ENCODE results near the gene APBA2. TPM values are rescaled to one million over a fixed set of nuclear protein-coding genes. Genes with fewer than 3 reads are reported as not detected.

Gene APBA2
- total RNA-seq, 1 donor from 2014 or later = 3.8 TPM

DNA sequence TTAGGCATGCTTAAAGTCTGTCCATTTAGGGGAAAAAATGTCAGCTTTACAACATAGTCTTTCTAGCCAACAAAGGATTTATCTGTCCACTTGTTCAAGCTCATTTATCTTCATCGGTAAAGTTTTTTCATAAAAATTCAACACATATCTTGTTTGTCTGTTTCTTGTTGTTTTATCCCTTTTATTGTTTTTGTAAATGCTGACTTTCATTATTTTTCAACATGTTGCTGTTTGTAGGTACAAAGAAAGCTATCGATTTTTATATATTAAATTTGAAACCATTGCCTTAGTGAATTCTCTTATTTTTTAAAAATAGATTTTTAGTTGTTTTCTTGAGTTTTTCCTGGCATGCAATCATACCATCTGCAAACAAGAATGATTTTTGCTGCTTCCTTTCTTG lies 198.1 kb downstream of the APBA2 start:
- intact Hi-C loops (cut with DNase I) = no loop called here

DNA sequence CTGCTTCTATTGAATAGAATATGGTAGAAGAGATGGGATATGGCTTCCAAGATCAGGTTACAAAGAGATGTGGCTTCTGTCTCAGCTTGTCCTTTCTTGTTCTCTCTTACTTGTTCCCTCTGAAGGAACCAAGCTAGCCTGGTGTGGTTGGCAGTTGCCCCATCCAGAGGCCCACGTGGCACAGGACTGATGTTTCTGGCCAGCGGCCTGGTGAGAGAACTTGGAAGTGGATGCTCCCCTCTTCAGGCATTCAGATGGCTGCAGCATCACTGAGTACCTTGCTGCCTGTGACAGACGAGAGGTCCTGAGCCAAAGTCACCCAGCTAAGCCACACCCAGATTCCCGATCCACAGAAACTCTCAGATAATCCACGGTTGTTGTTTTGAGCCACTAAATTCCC lies 200.2 kb downstream of the APBA2 start:
- intact Hi-C loops (cut with DNase I) = no loop called here
- Histone ChIP-seq H3K36me3 (no peaks in the 10 kb centered on the region), H3K27ac (no peak overlapping the region), H3K4me3 (no peak overlapping the region), H3K9me3 (no peaks in the 10 kb centered on the region), H3K4me1 (no peaks in the 10 kb centered on the region), H3K27me3 (ENCODE audit: low read depth) (no peaks in the 10 kb centered on the region)
- DNase-seq = no peak
- ATAC-seq = no peak
- TF ChIP-seq, protein P1, sequence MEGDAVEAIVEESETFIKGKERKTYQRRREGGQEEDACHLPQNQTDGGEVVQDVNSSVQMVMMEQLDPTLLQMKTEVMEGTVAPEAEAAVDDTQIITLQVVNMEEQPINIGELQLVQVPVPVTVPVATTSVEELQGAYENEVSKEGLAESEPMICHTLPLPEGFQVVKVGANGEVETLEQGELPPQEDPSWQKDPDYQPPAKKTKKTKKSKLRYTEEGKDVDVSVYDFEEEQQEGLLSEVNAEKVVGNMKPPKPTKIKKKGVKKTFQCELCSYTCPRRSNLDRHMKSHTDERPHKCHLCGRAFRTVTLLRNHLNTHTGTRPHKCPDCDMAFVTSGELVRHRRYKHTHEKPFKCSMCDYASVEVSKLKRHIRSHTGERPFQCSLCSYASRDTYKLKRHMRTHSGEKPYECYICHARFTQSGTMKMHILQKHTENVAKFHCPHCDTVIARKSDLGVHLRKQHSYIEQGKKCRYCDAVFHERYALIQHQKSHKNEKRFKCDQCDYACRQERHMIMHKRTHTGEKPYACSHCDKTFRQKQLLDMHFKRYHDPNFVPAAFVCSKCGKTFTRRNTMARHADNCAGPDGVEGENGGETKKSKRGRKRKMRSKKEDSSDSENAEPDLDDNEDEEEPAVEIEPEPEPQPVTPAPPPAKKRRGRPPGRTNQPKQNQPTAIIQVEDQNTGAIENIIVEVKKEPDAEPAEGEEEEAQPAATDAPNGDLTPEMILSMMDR (IDR thresholded peaks at IDR 0.05) = no peak

More for the DNA sequence above, 198.1 kb downstream of the APBA2 start:
- no peak for DNase-seq
- Histone ChIP-seq H3K4me1 (no peaks in the 10 kb centered on the region), H3K27me3 (ENCODE audit: low read depth) (no peaks in the 10 kb centered on the region), H3K36me3 (no peaks in the 10 kb centered on the region), H3K9me3 (no peaks in the 10 kb centered on the region), H3K4me3 (no peak overlapping the region), H3K27ac (no peak overlapping the region)
- TF ChIP-seq, protein P1 (IDR thresholded peaks at IDR 0.05) = no peak
- ATAC-seq = no peak

DNA sequence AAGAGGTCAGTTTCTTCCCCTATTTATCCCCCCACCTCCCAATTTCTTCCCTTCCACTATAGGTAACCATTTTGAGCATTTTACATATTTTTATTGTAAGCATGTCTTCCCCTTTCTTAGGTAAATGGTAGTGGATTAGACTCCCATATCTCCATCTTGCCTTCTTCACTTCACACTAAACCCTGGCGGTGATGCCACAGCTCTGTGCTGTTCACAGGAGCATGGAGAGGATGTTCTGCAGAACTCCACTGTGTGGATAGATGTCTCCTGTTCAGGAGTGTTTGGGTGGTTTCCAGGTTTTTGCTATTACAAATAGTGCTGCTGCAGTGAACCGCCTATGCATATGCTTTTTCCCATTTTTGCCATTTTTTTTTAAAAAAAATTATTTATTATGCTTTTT lies 201.1 kb downstream of the APBA2 start:
- TF ChIP-seq, protein P1 (IDR thresholded peaks at IDR 0.05) = no peak
- Histone ChIP-seq H3K27ac (no peak overlapping the region), H3K9me3 (no peaks in the 10 kb centered on the region), H3K36me3 (no peaks in the 10 kb centered on the region), H3K27me3 (ENCODE audit: low read depth) (no peaks in the 10 kb centered on the region), H3K4me1 (no peaks in the 10 kb centered on the region), H3K4me3 (no peak overlapping the region)
- DNase-seq (no peak), ATAC-seq (no peak)
- intact Hi-C loops (cut with DNase I) = no loop called here

DNA sequence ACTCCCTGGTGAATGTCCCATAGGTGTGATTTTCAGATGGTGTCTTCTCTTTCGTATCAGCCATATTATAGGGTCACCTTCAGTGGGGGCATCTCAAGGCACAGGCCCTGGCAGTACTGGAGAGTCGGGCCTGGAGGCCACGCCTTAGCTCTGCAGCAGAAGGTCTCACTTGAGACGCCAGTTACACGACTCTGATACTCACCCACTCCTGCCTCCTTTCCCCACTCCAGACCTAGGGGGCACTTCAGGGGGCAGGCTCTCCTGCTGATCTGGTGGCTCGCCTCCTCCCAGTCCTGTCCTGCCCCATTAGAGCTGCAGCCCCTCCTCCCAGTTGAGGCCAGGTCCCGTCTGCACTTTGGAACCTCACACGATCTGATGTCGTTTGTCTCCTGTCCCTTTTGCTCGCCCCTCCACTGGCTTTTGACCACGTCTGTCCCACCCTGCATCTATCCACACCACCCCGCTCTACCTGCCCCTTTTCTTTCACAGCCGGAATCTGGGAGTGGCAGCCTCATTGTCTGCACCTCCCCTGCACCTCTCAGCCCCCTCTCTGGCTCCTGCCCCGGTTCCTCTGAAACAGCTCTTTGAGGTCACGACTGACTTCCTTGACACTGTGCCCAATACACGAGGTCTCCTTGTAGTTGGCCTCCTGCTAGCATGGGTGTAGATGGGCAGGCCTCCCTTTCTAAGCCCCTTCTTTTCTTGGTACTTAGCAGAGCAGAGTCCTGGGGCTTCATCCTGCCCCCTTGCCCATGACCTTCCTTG lies 201.9 kb downstream of the APBA2 start:
- Histone ChIP-seq H3K27me3 (ENCODE audit: low read depth) (no peaks in the 10 kb centered on the region), H3K36me3 (no peaks in the 10 kb centered on the region), H3K9me3 (no peaks in the 10 kb centered on the region), H3K4me3 (no peak overlapping the region), H3K27ac (no peak overlapping the region), H3K4me1 (no peaks in the 10 kb centered on the region)
- ATAC-seq = no peak
- no peak for DNase-seq
- TF ChIP-seq, protein P1 (IDR thresholded peaks at IDR 0.05) = no peak
- intact Hi-C loops (cut with DNase I) = no loop called here

DNA sequence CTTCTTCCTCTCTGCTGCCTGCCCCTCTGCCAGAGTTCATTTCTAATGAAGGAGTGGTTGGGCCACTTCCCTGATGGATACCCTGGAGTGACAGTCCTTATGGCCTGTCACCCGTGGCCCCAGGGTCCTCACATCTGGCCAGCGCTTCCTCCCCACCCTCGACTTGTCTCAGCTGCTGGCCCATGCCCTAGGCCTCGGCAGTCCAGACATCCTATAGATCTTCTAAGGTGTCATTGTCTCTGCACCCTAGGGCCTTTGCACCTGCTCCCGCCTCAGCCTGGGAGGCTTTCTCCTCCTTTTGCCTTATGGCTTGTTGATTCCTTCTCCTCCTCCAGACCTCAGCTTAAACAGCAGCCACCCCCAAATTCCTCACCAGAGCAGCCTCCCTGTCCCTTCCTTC lies 202.9 kb downstream of the APBA2 start:
- DNase-seq = no peak
- H3K4me1 ChIP-seq = no peaks in the 10 kb centered on the region
- no peak overlapping the region for H3K4me3 ChIP-seq
- H3K36me3 ChIP-seq = no peaks in the 10 kb centered on the region
- TF ChIP-seq, protein P1 (IDR thresholded peaks at IDR 0.05) = no peak
- intact Hi-C loops (cut with DNase I) = no loop called here
- no peaks in the 10 kb centered on the region for H3K9me3 ChIP-seq
- H3K27ac ChIP-seq = no peak overlapping the region
- ATAC-seq = no peak
- no peaks in the 10 kb centered on the region for H3K27me3 ChIP-seq (ENCODE audit: low read depth)

Data from lower lobe of right lung (tissue), 2 donors.